HG03439 (cell line): ENCODE measurements around the gene RAB29.
"Not testable (repeated sequence)": the region's sequence is repeated elsewhere in the genome, so short reads cannot be mapped to it uniquely, and the experiment has no call there.

Experiments used
- ATAC-seq: cut with Tn5 transposase; IDR thresholded peaks from one replicate; pipeline ENCODE4 v1.9.1; 2021; ENCODE audit warnings: mild to moderate bottlenecking, moderate library complexity; ENCODE audit not compliant: unreplicated experiment

RAB29 gene

GRCh38 chr1:205729945-205730610, 45.2 kb downstream of the RAB29 start:
- no peak for ATAC-seq

- ATAC-seq = no peak
These were observed 48.6 kb downstream of the RAB29 start for GRCh38 chr1:205726619-205727125.

DNA sequence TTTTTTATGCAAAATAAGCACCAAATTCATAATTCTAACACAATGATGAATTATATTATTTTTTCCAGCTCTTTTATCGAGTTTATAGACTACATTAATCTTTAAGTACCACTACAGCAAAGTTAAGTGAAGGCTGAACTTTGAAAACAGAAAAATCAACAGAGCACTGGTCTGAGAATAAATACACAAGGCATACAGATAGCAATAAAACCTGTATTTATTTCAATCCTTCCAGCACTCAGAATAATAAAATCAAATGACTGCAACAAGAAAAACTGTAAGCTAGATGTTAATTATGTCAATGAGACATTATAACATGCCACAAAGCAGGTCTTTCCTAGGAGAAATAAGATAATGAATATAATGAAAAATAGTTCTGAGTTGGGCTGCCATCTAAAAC, 49.8 kb downstream of the RAB29 start:
- ATAC-seq = no peak

DNA sequence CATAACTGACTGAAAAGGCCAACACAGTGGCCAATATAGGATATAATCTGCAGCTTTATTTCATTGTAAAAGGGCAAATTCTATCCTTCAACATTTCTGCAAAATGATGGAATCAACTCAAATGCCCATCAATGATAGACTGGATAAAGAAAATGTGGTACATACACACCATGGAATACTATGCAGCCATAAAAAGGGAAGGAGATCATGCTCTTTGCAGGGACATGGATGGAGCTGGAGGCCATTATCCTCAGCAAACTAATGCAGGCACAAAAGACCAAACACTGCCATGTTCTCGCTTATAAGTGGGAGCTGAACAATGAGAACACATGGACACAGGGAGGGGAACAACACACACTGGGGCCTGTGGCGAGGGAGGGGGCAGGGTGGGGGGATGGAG, 54.5 kb downstream of the RAB29 start:
- ATAC-seq = not testable (repeated sequence)

GRCh38 chr1:205719762-205720161, 55.5 kb downstream of the RAB29 start:
- no peak for ATAC-seq

DNA sequence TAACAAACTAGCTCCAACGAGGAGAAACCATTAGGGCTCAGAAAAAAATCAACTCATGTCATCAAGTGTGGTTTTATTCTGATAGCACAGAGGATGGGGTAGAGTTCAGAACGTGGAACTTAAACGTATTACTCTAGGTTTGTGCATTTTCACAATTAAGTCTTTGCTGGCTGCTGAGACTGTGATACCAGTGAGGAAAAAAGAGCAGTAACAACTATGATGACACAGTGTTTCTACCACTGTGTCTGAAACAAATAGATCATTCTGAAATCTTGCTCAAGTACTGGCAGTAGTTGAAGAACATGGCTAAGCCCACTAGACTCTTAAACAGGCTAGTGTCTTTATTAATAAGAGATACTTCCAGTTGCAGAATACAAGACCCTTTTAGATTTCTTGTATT, 56.3 kb downstream of the RAB29 start:
- ATAC-seq = no peak
